Measurements from ENCODE around the gene ARHGAP32.
"Not testable (repeated sequence)": the region's sequence is repeated elsewhere in the genome, so short reads cannot be mapped to it uniquely, and the experiment has no call there.

The ARHGAP32 gene

DNA sequence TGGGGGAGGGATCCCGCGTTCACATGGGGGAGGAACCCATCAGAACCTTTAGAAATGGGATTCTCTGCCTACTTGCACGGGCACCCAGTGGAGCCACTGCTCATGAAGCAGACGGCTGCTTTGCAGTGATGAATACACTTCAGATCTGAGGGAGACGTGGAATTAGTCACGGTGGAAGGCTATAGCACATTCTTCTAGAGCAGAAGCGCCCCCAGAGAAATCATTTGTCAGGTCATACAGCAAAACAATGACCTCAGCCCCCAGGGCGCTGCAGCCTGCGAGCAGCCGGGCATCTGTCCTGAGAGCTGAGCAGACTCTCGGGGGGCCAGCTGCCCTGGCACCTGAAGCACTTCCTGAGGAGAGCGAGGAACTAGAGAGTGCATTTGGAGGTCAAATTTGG is 262.1 kb downstream of the ARHGAP32 start:
- DNase-seq (ENCODE audit: low read depth) = no peak

DNA sequence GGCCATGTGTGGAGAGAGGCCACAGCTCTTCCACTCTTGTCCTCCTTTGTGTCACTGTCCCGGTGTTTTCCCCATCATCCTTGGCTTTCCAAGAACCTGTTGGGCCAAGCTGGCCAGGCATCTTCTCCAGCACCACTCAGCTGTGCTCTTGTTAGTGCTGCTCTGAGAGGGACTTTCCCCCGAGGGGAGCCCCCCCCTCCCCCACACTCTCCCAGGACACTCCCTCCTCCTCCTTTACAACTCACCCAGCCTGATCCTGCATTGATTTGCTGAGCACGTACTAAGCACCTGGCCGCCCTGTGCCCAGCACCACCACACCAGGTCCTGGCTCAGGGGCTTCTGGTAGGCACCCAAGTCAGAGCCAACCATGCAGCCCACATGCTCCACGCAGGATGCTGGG is 262.7 kb downstream of the ARHGAP32 start:
- DNase-seq (ENCODE audit: low read depth) = no peak

DNA sequence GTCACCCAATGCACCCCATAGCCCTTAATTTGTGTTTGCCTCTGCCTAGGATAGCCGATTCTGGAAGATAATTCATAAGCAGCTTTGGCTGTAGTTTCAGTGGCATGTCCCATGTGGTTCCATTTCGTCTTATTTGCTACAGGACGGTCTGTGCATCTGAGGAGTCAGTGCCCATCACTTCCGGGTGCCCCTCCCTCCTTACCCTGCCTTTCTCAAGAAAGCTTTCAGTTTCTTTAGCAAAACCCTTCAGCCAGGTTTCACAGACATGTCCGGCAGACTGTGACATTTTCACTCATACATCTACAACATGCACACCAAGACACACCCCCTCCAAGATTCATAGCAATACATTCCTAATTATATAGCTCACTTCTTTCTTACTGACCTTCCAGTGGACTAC is 263.7 kb downstream of the ARHGAP32 start:
- no peak for DNase-seq (ENCODE audit: low read depth)

DNA sequence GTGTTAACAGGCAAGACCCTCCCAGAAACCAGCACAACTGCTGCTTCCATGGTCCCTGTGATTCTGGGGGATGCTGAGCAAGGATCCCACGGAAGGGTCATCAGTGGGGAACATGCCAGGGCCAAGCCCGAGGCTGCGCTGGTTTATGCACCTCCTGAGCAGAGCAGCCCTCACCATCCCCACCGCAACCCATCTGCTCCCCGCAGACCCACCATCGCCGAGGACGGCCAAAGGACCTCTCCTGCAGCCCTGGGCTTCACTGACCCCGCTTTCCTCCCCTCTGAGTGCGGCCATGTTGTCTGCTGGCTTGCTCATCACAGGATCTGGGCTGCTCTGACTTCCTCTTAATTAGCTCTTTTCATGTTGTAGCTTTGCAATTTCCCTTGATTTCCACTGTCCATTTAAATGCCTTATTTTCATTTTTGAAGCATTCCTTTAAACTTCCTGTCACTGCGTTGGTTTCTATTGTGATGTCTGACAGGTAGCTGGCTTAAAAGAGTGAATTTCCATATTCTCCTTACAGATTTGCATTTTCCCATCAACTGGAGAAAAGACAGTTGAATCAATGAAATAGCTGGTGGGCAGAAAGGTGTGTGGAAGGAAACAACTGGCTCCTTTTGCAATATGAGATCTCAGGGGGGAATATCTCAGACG is 264.3 kb downstream of the ARHGAP32 start:
- no peak for DNase-seq (ENCODE audit: low read depth)

DNA sequence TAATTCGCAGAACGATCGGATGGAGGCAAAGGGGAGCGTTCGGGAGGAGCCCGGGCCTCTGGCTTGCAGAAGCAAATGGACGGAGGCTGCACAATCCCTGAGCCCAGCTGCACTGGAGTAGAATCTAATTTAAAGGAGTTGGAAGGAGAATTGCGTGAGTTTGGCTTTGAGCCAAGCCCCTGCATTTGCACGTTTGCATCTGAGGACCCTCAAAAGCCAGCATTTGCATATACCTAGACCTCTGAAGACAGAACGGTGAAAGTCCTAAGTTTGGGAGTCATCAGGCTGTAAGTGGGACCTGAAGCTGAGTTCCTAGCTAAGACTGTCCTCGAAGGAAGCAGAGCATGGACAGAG is 265.0 kb downstream of the ARHGAP32 start:
- DNase-seq (ENCODE audit: low read depth) = no peak

DNA sequence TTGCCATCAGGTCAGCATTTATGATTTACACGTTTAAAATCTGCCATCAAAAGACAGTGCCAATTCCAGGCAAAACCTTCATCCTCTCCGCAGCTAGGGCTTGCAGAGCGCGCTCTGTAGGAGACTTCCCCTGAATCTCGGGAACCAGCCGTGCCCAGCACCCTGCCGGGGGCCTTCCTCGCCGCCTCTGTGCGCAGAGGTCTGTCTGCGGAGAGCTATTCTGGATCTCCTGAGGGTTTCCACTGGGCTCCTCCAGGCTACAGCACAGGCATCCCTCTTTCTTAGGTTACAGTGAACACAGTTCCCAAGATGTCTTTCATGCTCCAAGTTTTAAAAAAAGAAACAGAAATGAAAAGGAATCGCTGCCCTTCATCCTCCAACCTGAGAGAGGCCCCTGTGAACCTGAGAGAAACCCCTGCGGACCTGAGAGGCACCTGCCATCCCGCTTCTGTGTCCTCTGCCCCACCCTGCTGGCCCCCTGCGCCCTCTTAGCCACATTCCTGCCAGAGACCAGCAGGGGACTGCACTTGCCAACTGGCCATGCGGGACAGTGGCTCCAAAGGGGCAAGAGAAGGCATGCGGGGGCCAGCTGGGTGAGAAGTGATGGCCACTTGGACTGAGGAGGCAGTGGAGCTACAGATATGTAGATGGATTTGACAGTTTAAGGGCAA is 265.6 kb downstream of the ARHGAP32 start:
- DNase-seq (ENCODE audit: low read depth) = no peak

DNA sequence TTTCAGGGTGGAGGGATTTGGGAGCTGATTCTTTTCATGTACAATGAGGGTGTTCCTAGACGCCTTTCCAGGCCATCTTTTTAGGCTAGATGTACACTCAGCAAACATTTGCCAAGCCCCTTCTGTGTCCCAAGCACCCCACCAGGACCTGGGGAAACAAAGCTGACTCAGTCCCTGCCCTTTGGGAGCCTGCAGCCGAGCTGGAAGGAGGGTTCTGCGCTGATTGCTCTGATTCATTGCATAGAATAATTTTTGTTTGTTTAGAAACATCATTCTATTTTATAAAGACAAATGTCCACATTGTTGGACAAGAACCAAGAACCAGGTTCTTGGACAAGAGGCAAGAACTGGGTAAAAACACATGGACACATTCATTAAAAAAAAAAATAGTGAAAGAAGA is 266.1 kb downstream of the ARHGAP32 start:
- no peak for DNase-seq (ENCODE audit: low read depth)

DNA sequence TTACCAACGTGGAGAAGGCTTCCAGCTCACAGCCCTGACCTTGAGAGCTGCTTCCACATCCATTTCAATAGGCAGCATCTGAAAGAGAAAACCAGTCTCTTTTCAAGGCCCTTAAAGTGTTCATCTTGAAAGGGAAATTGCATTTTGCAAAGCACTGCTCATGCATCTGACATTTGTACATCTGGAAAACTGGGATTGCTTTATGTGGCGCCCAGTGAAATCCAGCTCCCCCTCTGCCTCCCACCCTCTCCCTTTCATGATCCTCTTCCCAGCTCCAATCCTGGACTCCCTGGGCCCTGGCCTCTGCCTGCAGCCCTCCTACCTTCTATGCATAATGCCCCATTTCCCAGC is 266.9 kb downstream of the ARHGAP32 start:
- DNase-seq (ENCODE audit: low read depth) = no peak

DNA sequence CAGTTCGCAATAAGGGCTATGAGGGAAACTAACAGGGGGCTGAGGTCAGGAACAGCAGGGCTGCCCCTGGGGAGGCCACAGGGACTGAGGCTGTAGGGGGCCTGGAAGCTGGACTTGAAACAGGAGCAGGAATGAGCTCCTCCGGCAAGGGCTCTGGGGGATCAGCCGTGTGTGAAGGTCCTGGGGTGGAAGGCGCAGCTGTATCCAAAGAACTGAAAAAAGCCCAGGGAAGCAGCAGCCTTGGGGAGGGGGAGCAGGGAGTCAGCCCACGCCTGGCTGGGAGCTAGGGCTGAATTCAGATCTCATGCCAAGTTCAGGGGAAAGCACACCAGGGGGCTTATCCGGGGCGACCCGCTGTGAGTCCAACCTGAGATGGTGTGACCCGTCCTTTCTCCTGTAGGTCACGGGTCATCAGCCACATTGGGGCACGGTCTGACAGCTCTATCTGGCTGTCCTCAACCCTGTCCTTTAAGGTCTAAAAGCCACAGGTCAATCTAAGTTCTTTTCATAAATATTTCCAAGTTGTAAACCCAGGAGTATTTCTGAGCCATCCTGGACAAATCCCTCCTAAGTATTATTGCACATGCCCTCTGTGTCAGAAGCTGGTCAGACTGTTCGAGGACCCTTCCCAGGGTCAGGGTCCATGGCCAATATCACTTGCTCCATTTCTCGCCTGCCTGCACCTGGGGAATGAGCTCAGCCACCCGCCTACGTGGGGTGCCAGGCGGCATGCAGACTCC is 267.4 kb downstream of the ARHGAP32 start:
- DNase-seq (ENCODE audit: low read depth) = no peak

DNA sequence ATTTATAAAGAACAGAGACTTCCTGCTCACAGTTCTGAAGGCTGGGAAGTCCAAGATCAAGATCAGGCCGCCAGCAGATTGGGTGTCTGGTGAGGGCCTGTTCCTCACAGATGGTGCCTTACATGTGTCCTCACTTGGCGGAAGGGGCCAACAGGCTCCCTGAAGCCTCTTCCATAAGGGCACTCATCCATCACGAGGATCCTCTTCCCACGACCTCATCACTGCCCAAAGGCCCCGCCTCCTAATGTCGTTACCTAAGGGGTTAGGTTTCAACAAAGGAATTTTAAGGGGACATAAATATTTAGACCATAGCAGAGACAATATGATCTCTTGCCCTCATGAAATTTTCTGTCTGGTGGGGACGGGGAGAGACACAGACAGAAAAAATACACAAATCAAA is 268.0 kb downstream of the ARHGAP32 start:
- no peak for DNase-seq (ENCODE audit: low read depth)

DNA sequence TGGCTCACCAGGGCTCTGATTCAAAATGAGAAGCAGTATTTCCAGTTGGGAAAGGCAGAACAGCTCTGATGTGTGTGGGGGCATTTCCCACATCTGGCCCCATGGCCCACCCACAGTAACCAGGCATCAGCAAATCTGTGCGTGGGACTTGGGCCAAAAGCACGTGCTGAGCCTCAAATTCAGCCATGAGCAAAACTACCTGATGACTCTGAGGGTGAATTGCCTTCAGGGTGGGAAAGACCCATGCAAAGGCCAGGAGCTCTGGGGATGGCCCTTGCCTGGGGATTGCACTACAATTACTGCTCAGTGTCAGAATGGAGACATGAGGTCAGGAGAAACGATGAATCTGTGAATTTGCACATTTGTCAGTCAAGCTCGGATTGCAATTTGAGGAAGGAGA is 270.3 kb downstream of the ARHGAP32 start:
- DNase-seq (ENCODE audit: low read depth) = no peak

DNA sequence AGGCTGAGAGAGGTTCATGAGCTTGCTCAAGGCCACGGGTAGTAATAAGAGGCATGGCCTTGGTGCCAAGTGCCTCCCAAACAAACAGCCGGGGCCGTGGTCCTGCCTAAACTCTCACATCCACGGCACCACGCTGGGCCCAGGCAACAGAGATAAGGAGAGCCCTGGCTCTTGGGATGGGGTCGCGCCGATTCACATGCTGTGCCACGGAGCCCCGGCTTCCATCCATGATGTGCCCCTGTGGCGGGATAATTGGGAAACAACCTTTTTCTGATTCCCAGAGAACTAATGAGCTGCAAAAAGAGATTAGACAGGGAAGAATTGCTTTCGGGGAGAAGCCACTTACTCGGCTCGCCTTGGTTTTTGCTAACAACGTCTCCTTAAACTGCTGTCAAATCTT is 271.5 kb downstream of the ARHGAP32 start:
- DNase-seq (ENCODE audit: low read depth) = no peak

DNA sequence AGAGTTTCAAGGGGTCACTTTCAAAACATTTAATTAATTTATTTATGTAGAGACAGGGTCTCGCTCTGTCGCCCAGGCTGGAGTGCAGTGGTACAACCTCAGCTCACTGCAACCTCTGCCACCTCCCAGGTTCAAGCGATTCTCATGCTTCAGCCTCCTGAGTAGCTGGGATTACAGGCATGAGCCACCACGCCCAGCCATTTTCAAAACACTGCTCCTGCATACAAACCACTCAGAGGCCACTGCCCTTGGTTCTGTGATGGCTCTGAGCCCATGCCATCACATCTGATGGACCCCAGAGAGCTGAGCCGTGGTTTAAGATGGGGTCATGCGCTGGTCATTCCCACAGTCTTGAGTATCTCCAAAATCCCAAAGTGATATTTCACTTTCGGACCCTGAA is 272.5 kb downstream of the ARHGAP32 start:
- not testable (repeated sequence) for DNase-seq (ENCODE audit: low read depth)

DNA sequence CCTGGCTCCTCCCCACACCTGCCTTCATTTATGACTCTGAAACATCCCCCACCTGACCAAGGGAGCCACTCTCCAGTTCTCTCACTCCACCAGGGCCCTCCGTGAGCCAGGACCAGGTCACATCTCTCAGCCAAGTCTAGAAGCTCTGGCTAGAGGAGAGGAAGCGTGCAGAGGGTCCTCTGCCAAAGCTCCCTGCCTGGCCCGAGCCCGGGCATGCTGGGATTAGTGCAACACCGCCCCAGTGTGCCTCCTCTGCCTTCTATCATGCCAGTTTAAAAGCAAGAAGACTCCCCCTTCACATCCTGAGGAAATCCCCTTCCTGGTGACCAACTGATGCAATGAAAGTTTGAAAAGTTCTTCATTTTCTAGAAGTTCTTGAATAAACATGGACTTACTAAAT is 272.9 kb downstream of the ARHGAP32 start:
- no peak for DNase-seq (ENCODE audit: low read depth)

DNA sequence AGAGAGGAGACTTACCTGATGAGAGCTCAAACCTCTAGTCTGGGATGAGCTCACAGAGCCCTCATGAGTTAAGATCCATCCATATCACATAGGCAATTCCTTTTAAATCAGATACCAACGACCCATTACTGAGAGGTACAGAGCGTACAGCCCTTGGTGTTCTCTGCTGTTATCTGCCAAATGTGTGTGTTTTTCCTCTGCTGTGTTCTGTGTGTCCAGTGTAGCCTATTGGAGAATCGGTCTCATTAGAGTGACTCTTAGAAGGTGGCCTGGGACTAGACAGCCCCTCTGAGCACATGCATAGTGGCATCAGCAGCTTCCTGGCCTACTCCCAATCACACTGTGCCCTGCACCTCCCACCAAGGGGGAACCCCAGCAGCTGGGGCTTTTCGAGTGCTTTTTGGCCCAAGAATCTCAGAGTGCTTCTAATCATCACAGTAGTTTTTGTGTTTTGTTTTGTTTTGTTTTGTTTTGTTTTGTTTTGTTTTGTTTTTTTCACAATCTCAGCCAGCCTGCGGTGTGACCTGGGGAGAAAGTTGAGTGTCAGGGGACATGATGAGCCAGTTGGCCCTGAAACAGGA is 274.9 kb downstream of the ARHGAP32 start:
- DNase-seq (ENCODE audit: low read depth) = no peak

DNA sequence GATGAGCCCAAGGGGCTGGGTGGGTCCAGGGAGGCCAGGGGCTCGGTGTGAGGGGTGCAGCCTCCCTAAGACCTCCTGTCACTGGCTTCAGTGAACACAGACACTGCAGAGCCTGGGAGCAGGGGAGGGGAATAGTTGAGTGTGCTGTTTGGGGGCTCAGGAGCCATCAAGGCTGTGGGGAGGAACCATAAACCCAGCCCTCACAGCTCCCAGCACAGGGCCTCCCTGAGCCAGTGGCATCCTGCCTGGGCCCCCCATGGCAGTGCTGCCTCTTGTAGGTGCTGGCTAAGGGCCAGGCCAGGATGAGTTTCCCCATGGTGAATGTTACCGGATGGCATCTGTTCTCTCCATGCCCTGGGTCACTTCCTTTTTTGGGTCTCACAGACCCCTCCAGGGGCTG is 275.4 kb downstream of the ARHGAP32 start:
- no peak for DNase-seq (ENCODE audit: low read depth)

DNA sequence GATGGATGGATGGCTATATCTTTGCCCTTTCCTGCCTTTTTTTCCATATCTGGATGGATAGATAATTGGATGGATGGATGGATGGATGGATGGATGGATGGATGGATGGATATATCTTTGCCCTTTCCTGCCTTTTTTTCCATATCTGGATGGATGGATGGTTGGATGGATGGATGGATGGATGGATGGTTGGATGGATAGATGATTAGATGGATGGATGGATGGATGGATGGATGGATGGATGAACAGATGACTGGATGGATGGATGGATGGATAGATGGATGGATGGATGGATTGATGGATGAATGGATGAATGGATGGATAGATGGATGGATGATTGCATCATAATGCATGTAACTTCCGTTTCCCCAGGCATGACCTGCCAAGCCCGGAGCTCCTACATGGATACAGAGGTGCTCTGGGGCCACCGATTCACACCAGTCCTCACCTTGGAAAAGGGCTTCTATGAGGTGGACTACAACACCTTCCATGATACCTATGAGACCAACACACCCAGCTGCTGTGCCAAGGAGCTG is 276.0 kb downstream of the ARHGAP32 start:
- DNase-seq (ENCODE audit: low read depth) = no peak

DNA sequence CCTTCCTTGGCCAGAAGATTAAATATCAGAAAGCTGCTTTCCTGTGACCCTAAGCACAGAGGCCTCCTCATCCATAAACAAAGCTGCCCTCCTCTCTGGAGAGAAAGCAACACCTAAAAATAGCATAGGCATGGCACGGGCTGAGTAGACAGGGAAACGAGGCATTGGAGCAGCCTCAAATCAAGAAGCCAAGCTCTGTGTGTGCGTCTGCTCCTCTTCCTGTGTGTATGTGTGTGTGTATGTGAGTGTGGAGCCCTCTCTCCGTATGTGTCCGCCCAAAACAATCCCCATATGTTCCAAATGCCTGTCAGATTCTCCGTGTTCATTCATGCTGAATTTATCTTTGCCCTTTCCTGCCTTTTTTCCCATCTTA is 277.0 kb downstream of the ARHGAP32 start:
- no peak for DNase-seq (ENCODE audit: low read depth)

Measured in GM04503 (cell line).